Chondrocyte (in vitro differentiated cells): ENCODE data around the gene MYO1D. TPM values are rescaled to one million over a fixed set of nuclear protein-coding genes. Genes with fewer than 3 reads are reported as not detected.
A peak's percentile ranks its signal among the peaks of the same experiment; 100 is the strongest.

Source experiments
- DNase-seq: peaks from one replicate; pipeline ENCODE4 v3.0.0; 2021; ENCODE audit warnings: mixed read lengths, low spot score
- H3K27ac Mint-ChIP-seq: one replicate; pipeline ENCODE4 v1.8.0; 2021; ENCODE audit warnings: mild to moderate bottlenecking, moderate library complexity, mixed read lengths; ENCODE audit not compliant: unreplicated experiment
- H3K27me3 Mint-ChIP-seq: 2 replicates; pipeline ENCODE4 v1.8.0; 2021; ENCODE audit warnings: low read depth, mixed read lengths
- H3K36me3 Mint-ChIP-seq: 2 replicates; pipeline ENCODE4 v1.8.0; 2021; ENCODE audit warnings: low read depth, mixed read lengths
- H3K4me1 Mint-ChIP-seq: 2 replicates; pipeline ENCODE4 v1.8.0; 2021; ENCODE audit warnings: low read depth, mild to moderate bottlenecking, mixed read lengths
- H3K4me3 Mint-ChIP-seq: one replicate; pipeline ENCODE4 v1.8.0; 2021; ENCODE audit warnings: mild to moderate bottlenecking, moderate library complexity, mixed read lengths; ENCODE audit not compliant: unreplicated experiment
- H3K9me3 Mint-ChIP-seq: 2 replicates; pipeline ENCODE4 v1.8.0; 2021; ENCODE audit warnings: low read depth, mixed read lengths
- CTCF ChIP-seq: fragments of 200-600 bp; sonication (generic); IDR thresholded peaks from 2 replicates; pipeline ENCODE4 v1.5.0; 2021; ENCODE audit warnings: antibody characterized with exemption, mild to moderate bottlenecking, moderate library complexity
- total RNA-seq: library from RNA; stranded (reverse); gene quantifications from 3 replicates; pipeline ENCODE4 v1.2.1, GENCODE V29; 2021

The MYO1D gene
- total RNA-seq, 1 donor from 2014 or later = 107 TPM

- Mint-ChIP-seq H3K4me3 (no peak overlapping the region), H3K4me1 (no peaks in the 10 kb centered on the region), H3K36me3 (peaks cover 31% of the 10 kb centered on the region), H3K27me3 (no peaks in the 10 kb centered on the region), H3K9me3 (no peaks in the 10 kb centered on the region), H3K27ac (no peak overlapping the region)
- TF ChIP-seq CTCF = no peak
- no peak for DNase-seq
These were observed 113.0 kb downstream of the MYO1D start for GRCh38 chr17:32763855-32764439.

DNA sequence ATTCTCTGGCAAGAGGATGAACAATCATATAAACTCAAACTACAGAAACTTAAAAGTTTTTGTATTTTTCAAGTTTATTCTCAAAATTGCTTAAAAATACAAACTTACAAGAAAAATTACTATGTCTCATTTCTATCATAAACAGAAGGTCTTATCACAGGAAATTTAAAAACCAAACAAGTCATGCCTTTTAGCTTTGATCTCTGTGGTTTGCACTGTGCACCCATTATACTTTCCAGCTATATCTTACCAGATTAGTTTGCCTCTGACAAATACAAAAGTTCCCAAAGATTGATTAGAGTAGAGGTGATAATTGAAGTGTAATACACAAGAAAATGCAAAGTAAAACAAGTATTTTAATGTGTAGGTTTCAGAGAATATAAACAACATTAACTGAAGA lies 117.4 kb downstream of the MYO1D start:
- DNase-seq = no peak
- Mint-ChIP-seq H3K4me1 (peaks cover 5% of the 10 kb centered on the region), H3K27me3 (no peaks in the 10 kb centered on the region), H3K27ac (no peak overlapping the region), H3K4me3 (no peak overlapping the region), H3K36me3 (peaks cover 24% of the 10 kb centered on the region), H3K9me3 (no peaks in the 10 kb centered on the region)
- no peak for TF ChIP-seq CTCF

GRCh38 chr17:32757963-32758362 lies 119.0 kb downstream of the MYO1D start:
- Mint-ChIP-seq H3K4me1 (peaks cover 5% of the 10 kb centered on the region), H3K27ac (no peak overlapping the region), H3K4me3 (no peak overlapping the region), H3K27me3 (no peaks in the 10 kb centered on the region), H3K36me3 (peaks cover 18% of the 10 kb centered on the region), H3K9me3 (no peaks in the 10 kb centered on the region)
- DNase-seq = no peak
- no peak for TF ChIP-seq CTCF

GRCh38 chr17:32756696-32757095 lies 120.2 kb downstream of the MYO1D start:
- TF ChIP-seq CTCF = no peak
- Mint-ChIP-seq H3K4me3 (no peak overlapping the region), H3K9me3 (no peaks in the 10 kb centered on the region), H3K36me3 (peaks cover 13% of the 10 kb centered on the region), H3K4me1 (peaks cover 5% of the 10 kb centered on the region), H3K27ac (no peak overlapping the region), H3K27me3 (no peaks in the 10 kb centered on the region)
- DNase-seq = no peak

- DNase-seq = no peak
- peaks cover 5% of the 10 kb centered on the region for H3K4me1 Mint-ChIP-seq
- H3K27ac Mint-ChIP-seq = no peak overlapping the region
- H3K4me3 Mint-ChIP-seq = no peak overlapping the region
- no peaks in the 10 kb centered on the region for H3K9me3 Mint-ChIP-seq
- no peaks in the 10 kb centered on the region for H3K27me3 Mint-ChIP-seq
- H3K36me3 Mint-ChIP-seq = peaks cover 7% of the 10 kb centered on the region
- TF ChIP-seq CTCF = peak; percentile 90
These were observed 121.7 kb downstream of the MYO1D start for GRCh38 chr17:32755045-32755805.
